Measurements from ENCODE around the gene EFNB1.

- TF ChIP-seq CTCF (IDR thresholded peaks at IDR 0.05) (no peak), POLR2A (IDR thresholded peaks at IDR 0.05) (no peak)
Observed at GRCh38 chrX:68852046-68852445, 23.2 kb downstream of the EFNB1 start.
